ENCODE data around the gene CASP14.
"Not testable (repeated sequence)": the region's sequence is repeated elsewhere in the genome, so short reads cannot be mapped to it uniquely, and the experiment has no call there.

The CASP14 gene

GRCh38 chr19:15072930-15073647, 23.8 kb downstream of the CASP14 start:
- DNase-seq: no peak

GRCh38 chr19:15074371-15074770, 25.1 kb downstream of the CASP14 start:
- no peak for DNase-seq

DNA sequence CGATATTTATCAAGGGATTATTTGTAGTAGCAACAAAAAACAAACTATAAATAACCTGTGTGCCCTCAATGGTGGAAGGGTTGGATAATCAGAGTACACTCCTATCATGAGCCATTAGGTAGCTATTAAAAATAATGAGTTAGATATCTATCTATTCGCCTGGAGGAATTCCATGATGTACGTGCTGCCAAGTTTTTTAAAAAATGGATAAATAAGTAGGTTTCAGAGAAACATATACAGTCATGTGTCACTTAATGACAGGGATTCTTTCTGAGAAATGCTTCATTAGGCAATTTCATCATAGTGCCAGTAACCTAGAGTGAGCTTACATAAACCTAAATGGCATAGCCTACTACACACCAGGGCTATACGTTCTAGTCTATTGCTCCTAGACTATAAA, 26.5 kb downstream of the CASP14 start:
- DNase-seq: no peak

GRCh38 chr19:15080002-15080401, 30.7 kb downstream of the CASP14 start:
- not testable (repeated sequence) for DNase-seq

DNA sequence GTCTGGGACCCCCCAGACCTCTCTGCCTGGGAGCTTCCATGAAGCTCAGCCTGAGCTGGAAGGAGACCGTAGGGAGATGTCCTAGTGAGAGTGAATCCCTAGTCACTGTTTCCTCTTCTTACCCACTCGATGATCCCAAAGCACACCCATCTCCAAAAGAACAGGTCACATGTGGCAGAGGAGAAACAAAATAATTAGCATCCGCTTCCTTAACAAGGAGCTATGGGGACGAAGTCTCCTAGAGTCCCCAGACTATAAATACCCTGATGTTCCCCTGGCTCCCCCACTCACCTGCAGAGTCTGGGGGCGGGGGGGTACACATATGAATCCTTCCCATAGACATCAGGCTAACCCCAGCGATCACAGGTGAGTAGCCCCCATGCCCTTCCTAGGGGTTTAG, 32.6 kb downstream of the CASP14 start, which contains the start of gene OR1I1:
Gene OR1I1, plus strand, starts transcription at position 301 of the 400 bp plus-strand sequence. CDS start 4,855 bp downstream, outside the sequence.
- no peak for DNase-seq

DNA sequence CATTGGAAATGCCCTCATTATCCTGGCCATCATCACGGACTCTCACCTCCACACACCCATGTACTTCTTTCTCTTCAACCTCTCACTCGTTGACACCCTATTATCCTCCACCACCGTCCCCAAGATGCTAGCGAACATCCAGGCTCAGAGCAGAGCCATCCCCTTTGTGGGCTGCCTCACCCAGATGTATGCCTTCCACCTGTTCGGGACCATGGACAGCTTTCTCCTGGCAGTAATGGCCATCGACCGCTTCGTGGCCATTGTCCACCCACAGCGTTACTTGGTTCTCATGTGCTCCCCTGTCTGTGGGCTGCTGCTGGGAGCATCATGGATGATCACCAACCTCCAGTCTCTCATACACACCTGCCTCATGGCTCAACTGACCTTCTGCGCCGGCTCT, 37.9 kb downstream of the CASP14 start:
- no peak for DNase-seq

DNA sequence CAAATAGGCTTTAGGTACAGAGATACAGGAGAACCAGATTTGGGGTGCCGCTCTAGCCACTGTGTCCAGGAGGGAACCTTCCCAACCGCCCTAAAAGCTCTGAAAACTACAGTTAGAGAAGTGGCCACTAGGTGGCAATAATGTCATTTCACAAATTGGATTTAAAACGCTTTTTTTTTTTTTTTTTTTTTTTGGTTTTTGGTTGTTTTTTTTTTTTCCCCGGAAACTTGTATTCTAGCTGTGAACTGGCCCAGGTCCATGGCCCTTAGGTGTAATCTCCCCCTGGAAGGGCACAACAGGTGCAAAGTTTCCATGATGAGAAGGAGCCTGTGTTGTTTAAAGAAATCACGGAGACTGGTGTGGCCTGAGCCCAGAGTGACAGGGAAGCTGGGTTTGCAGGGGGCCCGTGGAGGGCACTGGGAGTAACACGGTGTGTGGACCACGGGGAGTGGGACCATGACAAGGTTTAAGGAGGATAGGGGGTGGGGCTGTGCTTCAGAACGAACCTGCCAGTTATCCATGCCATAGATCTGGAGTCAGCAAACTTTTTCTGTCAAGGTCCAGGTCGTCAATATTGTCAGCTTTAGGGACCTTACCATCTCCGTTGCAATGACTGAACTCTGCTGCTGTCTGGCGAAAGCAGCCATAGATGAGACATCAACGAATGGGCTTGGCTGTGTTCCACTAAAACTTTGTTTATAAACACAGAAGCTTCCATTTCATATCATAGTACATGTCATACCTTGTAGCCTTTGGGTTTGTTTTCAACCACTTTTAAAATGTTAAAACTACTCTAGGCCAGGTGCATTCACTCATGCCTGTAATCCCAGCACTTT, 42.9 kb downstream of the CASP14 start:
- peak; percentile 78 for DNase-seq

DNA sequence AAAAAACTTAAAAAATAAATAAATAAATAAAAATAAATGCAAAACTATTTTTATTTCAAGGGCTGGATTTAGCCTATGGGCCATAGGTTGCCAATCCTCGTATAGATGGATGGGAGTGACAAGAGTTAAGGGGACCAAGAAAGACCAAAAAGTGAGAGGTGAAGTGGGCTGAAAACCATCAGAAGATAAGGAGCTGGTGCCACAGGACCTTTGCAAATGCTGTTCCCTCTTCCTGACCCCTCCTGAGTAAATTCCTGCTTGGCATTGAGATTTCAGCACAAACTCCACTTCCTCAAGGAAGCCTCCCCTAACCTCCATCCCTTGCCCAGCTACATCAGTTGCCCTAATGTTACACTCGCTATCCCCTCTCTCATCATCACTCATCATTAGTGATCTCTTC, 43.7 kb downstream of the CASP14 start:
- DNase-seq: no peak

DNA sequence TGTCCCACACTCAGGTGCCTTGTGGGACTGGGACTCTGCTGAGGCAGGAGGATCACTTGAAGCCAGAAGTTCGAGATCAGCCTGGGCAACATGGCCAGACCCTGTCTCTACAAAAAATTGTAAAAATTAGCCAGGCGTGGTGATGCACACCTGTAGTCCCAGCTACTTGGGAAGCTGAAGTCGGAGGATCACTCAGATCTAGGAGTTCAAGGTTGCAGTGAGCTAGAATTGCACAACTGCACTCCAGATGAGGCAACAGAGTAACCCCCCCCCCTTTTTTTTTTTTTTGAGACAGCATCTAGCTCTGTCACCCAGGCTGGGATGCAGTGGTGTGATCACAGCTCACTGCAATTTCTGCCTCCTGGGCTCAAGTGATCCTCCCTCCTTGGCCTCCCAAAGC, 46.9 kb downstream of the CASP14 start:
- no peak for DNase-seq

- DNase-seq: not testable (repeated sequence)
These were observed 48.7 kb downstream of the CASP14 start for GRCh38 chr19:15097980-15098379.

DNA sequence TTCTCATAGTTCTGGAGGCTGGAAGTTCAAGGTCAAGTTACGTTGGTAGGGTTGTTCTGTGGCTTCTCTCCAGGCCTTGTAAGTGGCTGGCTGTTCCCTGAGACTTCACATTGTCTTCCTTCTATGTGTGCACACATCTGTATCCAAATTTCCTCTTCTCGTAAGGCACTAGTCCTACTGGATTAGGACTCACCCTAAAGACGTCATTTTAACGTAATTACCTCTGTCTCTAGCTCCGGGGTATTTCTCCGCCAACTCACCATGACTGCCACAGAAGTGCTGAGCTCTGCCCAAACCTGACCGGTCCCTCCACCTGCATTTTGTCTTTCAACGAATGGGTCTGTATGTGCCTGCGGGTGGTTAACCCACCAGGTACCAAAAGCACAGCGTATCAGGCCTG, 49.2 kb downstream of the CASP14 start:
- DNase-seq: no peak

GRCh38 chr19:15099017-15099582, 49.8 kb downstream of the CASP14 start:
- DNase-seq: no peak

DNA sequence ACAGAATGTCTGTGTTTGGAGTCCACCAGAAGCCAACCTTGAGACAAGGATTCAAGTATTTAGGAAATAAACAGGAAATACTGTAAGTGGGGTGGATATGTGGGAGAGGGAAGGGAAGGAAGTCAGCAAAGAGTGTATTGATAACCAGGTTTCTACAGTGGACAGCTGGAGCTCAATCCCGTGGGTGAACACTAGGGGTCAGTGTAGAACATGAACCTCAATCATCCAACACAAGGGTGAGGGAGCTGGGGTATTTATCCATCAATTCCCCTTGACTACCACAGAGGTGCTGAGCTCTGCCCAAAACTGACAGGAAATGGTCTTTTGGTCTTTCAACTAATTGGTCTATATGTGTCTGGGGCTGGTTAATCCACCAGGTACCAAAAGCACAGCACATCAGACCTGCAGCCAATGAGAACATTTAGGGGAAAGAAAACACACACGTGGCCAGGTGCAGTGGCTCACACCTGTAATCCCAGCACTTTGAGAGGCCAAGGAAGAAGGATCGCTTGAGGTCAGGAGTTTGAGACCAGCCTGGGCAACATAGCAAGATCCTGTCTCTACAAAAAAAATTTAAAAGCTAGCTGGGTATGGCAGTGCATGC, 52.3 kb downstream of the CASP14 start:
- peak; percentile 53 for DNase-seq

- no peak for DNase-seq
These were observed 54.7 kb downstream of the CASP14 start for GRCh38 chr19:15104003-15104402.

DNA sequence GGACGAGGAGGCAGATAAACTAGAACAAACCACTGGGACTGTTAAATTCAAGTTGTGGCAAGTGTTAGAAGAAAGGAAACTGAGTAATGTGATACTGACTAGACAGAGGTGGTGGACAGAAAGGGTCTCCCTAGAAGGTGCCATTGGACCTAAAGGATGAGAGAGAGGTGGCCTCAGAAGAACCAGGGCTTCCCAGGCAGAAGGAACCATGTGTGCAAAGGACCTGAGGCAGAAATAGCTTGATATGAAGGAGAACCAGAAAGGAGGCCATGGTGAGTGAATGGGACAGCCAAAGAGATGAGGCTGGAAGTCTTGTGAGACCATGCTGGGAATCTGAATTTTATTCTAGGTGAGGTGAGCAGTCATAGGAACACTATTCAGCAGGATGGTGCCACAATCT, 55.1 kb downstream of the CASP14 start:
- DNase-seq: no peak

DNA sequence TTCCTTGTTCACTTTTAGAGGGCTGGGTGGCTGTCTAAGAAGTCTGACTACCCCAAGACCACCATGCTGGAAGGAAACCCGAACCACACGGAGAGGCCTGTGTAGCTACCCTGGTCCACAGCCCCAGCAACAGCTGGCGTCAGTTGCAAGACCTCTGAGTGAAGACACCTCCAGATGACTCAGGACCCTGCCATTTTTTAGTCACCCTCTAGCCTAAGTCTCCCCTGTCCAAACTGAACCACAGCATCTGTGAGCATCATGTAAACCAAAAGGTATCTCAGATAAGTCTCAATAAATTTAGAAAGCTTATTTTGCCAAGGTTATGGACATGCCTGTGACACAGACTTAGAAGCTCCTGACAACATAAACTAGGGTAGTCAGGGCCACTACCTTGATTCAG, 55.8 kb downstream of the CASP14 start:
- DNase-seq: no peak

- DNase-seq: no peak
These were observed 58.1 kb downstream of the CASP14 start, which contains the start of gene SYDE1 for GRCh38 chr19:15107061-15108010. Gene SYDE1, plus strand, starts transcription at chr19:15107401. Its CDS starts 33 bp downstream, at chr19:15107434.

Data from DMS53 (cell line).